Measurements from ENCODE around the gene DBP. TPM values are rescaled to one million over a fixed set of nuclear protein-coding genes. Genes with fewer than 3 reads are reported as not detected.

The DBP gene
- total RNA-seq, 4 donors from 2014 or later: 18.9 to 32.8 (median 25.1) TPM

- TF ChIP-seq POLR2A (IDR thresholded peaks at IDR 0.05): peak in 1 of 2 donors; percentile 84
- TF ChIP-seq CTCF (IDR thresholded peaks at IDR 0.05): no peak
- H3K27ac ChIP-seq: peak within 1 kb of the TSS; percentile 91 to 99 (median 97)
- H3K9me3 ChIP-seq: no peaks in the 10 kb centered on the region
- no peaks in the 10 kb centered on the region for H3K27me3 ChIP-seq
- 0 to 1% methylated on average over 8 to 63 of the region's 69 CpGs for WGBS, 2 donors
- peaks cover 21 to 35% of the 10 kb centered on the region in 2 donors for H3K4me1 ChIP-seq
- intact Hi-C loops (cut with DNase I): no loop called here
- peaks cover 25 to 26% of the 10 kb centered on the region in 2 donors for H3K36me3 ChIP-seq
- peak; percentile 98 to 99 for DNase-seq
- H3K4me3 ChIP-seq (replicated peaks in 1 of 3): peak within 1 kb of the TSS; percentile 58 to 88 (median 81)
Observed at GRCh38 chr19:48618916-48619691, 18.1 kb downstream of the DBP start, which contains the start of the genes RPL18 and SPHK2. Gene RPL18 (minus strand): TSS chr19:48619178. CDS start chr19:48619143, 35 bp downstream. Gene SPHK2 (plus strand): TSS chr19:48619506. CDS start chr19:48620515, 1,009 bp downstream.

- intact Hi-C loops (cut with DNase I): no loop called here
- Histone ChIP-seq H3K9me3 (no peaks in the 10 kb centered on the region), H3K4me1 (peaks cover 17 to 30% of the 10 kb centered on the region in 2 donors), H3K27me3 (no peaks in the 10 kb centered on the region), H3K4me3 (replicated peaks in 1 of 3) (peak overlapping the region; percentile 58 to 88 (median 81)), H3K27ac (peak overlapping the region; percentile 80 to 91 (median 82)), H3K36me3 (peaks cover 25 to 26% of the 10 kb centered on the region in 2 donors)
- 2% methylated on average over 11 to 16 of the region's 18 CpGs for WGBS, 2 donors
- no peak for TF ChIP-seq CTCF (IDR thresholded peaks at IDR 0.05)
- TF ChIP-seq POLR2A (IDR thresholded peaks at IDR 0.05): no peak
- DNase-seq: peak in 1 of 2 donors; percentile 16
Observed at GRCh38 chr19:48618278-48618915, 18.8 kb downstream of the DBP start.

- 63 to 67% methylated on average over 16 to 18 of the region's 18 CpGs for WGBS, 2 donors
- intact Hi-C loops (cut with DNase I): no loop called here
- TF ChIP-seq POLR2A (IDR thresholded peaks at IDR 0.05) (no peak), CTCF (IDR thresholded peaks at IDR 0.05) (no peak)
- DNase-seq: peak in 1 of 2 donors; percentile 18
- H3K36me3 ChIP-seq: peaks cover 25 to 26% of the 10 kb centered on the region in 2 donors
- H3K9me3 ChIP-seq: no peaks in the 10 kb centered on the region
- H3K4me3 ChIP-seq (replicated peaks in 1 of 3): peak overlapping the region in 1 of 3 donors; percentile 58
- H3K27ac ChIP-seq: peak overlapping the region in 1 of 3 donors; percentile 82
- peaks cover 15 to 27% of the 10 kb centered on the region in 2 donors for H3K4me1 ChIP-seq
- no peaks in the 10 kb centered on the region for H3K27me3 ChIP-seq
Observed at GRCh38 chr19:48617146-48617937, 19.8 kb downstream of the DBP start.

GRCh38 chr19:48616491-48617056 is 20.6 kb downstream of the DBP start:
- no peak for DNase-seq
- Histone ChIP-seq H3K27me3 (no peaks in the 10 kb centered on the region), H3K9me3 (no peaks in the 10 kb centered on the region), H3K27ac (no peak overlapping the region), H3K4me1 (peaks cover 15 to 27% of the 10 kb centered on the region in 2 donors), H3K4me3 (replicated peaks in 1 of 3) (no peak overlapping the region), H3K36me3 (peaks cover 25 to 26% of the 10 kb centered on the region in 2 donors)
- intact Hi-C loops (cut with DNase I): no loop called here
- 80 to 87% methylated on average over 10 to 12 of the region's 12 CpGs for WGBS, 2 donors
- no peak for TF ChIP-seq CTCF (IDR thresholded peaks at IDR 0.05)
- no peak for TF ChIP-seq POLR2A (IDR thresholded peaks at IDR 0.05)
